Bronchial epithelial cell (primary cell): ENCODE data around the gene DNM1. TPM values are rescaled to one million over a fixed set of nuclear protein-coding genes. Genes with fewer than 3 reads are reported as not detected.

Experiments
- DNase-seq: peaks from one replicate; pipeline ENCODE4 v3.0.0-alpha.2; 2010; ENCODE audit warnings: low read depth
- FAIRE-seq: peaks from 2 replicates; lab custom pipeline; 2011; peaks lifted over from hg19 to GRCh38; lab: Jason Lieb, UNC
- H3K27me3 ChIP-seq: 2 replicates; pipeline ENCODE4 v1.5.1; 2011; ENCODE audit warnings: low read length; ENCODE audit not compliant: control insufficient read depth, insufficient read depth
- H3K36me3 ChIP-seq: 2 replicates; pipeline ENCODE4 v1.5.1; 2011; ENCODE audit warnings: low read length; ENCODE audit not compliant: control insufficient read depth, insufficient read depth
- H3K4me3 ChIP-seq: 2 replicates; pipeline ENCODE4 v1.5.1; 2011; ENCODE audit warnings: mild to moderate bottlenecking, low read depth, low read length, control low read depth
- CTCF ChIP-seq: IDR thresholded peaks from 2 replicates; pipeline ENCODE4 v1.5.1; 2011; ENCODE audit warnings: mild to moderate bottlenecking, moderate library complexity, low read length, control low read depth, inconsistent platforms; ENCODE audit not compliant: insufficient read depth, severe bottlenecking
- total RNA-seq: library from RNA; depleted of rRNA; stranded (reverse); fragments of >200 nt; gene quantifications from 2 replicates; pipeline ENCODE4 v1.2.1, GENCODE V29; 2014

Gene DNM1
- total RNA-seq, 1 donor from 2014 or later, result 0.53 TPM

GRCh38 chr9:128211186-128211980 is 8.2 kb downstream of the DNM1 start:
- no peak for TF ChIP-seq CTCF
- DNase-seq (no peak), FAIRE-seq (no peak)
- no peaks in the 10 kb centered on the region for H3K36me3 ChIP-seq
- no peak overlapping the region for H3K4me3 ChIP-seq
- no peaks in the 10 kb centered on the region for H3K27me3 ChIP-seq

- no peak for FAIRE-seq
- no peak overlapping the region for H3K4me3 ChIP-seq
- DNase-seq, result no peak
- no peaks in the 10 kb centered on the region for H3K36me3 ChIP-seq
- no peaks in the 10 kb centered on the region for H3K27me3 ChIP-seq
- TF ChIP-seq CTCF, result no peak
Observed at GRCh38 chr9:128211981-128212281, 8.8 kb downstream of the DNM1 start.

- no peaks in the 10 kb centered on the region for H3K36me3 ChIP-seq
- H3K27me3 ChIP-seq, result no peaks in the 10 kb centered on the region
- no peak for TF ChIP-seq CTCF
- H3K4me3 ChIP-seq, result no peak overlapping the region
- FAIRE-seq (no peak), DNase-seq (no peak)
Observed at GRCh38 chr9:128213746-128214497, 10.7 kb downstream of the DNM1 start.

- DNase-seq (peak; percentile 15), FAIRE-seq (no peak)
- Histone ChIP-seq H3K36me3 (no peaks in the 10 kb centered on the region), H3K27me3 (no peaks in the 10 kb centered on the region), H3K4me3 (no peak overlapping the region)
- TF ChIP-seq CTCF, result no peak
Observed at GRCh38 chr9:128214571-128215490, 11.7 kb downstream of the DNM1 start.

GRCh38 chr9:128215491-128216409 is 12.6 kb downstream of the DNM1 start:
- H3K36me3 ChIP-seq, result no peaks in the 10 kb centered on the region
- DNase-seq, result no peak
- no peak for FAIRE-seq
- H3K27me3 ChIP-seq, result no peaks in the 10 kb centered on the region
- H3K4me3 ChIP-seq, result no peak overlapping the region
- TF ChIP-seq CTCF, result no peak
